ENCODE measurements around the gene EYA4.

Gene EYA4

GRCh38 chr6:133242637-133243585 lies 1.8 kb downstream of the EYA4 start:
- DNase-seq (ENCODE audit: low spot score) = no peak

DNA sequence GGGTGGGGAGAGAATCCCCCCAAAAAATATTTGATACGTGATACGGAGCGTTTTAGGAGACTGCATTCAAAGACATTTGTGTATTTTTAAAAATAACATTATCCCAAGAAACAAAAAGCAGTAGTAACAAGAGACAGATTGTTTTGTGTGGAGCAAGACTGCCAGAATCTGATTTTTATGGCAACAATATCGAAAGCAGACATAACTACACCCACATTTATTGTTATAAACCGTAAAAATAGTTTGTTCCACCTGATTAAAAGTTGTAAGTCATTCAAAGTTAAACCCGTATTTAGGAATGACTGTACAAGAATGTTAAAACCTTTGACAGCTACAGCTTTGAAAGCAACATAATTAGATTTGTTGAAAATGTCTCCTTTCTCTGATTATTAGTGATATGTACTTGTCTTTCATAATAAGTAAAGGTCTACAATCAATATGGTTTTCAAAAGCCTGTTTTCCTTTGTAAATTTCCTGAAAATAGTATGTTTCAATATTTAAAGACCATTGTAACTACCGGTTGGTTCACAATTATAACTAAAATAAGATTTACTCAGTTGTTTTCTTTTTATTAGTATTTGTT lies 2.7 kb downstream of the EYA4 start:
- DNase-seq (ENCODE audit: low spot score) = no peak

DNA sequence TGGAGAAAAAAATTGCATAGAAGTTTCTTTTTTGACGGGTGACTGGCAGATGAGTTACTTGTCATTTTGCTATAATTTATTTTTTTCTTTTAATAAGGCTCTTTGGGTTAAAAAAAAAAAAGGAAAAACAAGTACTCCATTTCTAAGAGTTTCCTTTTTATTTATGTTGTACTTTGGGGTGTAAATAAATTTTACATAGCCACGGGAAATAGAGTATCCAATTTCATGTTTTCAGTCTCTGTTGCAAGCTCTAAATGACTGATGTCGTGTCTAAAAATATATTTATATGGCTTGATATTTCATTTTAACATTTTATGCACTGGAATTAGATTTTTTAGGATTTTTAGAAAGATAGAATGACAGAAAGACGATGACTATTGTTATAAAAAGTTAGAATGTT lies 3.4 kb downstream of the EYA4 start:
- no peak for DNase-seq (ENCODE audit: low spot score)

DNA sequence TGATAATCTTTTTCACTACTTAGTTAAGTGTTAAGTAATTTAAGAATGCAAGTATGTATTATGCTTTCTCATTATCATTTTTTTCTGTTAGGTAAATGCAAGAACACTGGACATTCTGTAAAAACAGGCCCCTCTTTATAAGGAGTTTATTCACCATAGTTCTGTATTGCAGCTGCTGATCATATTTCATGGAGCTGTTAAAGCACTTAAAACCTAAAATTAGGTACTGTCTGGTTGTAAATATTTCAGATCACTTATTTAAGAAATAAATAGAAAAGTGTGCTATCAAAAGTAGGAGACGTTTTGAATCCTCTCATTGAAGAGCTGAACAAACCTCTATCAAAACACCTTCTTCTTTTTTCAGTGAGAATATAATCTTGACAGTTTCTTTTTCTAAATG lies 3.9 kb downstream of the EYA4 start:
- DNase-seq (ENCODE audit: low spot score) = no peak

- DNase-seq (ENCODE audit: low spot score) = no peak
Observed at GRCh38 chr6:133245422-133245903, 4.3 kb downstream of the EYA4 start.

- DNase-seq (ENCODE audit: low spot score) = no peak
Observed at GRCh38 chr6:133247581-133247980, 6.4 kb downstream of the EYA4 start.

DNA sequence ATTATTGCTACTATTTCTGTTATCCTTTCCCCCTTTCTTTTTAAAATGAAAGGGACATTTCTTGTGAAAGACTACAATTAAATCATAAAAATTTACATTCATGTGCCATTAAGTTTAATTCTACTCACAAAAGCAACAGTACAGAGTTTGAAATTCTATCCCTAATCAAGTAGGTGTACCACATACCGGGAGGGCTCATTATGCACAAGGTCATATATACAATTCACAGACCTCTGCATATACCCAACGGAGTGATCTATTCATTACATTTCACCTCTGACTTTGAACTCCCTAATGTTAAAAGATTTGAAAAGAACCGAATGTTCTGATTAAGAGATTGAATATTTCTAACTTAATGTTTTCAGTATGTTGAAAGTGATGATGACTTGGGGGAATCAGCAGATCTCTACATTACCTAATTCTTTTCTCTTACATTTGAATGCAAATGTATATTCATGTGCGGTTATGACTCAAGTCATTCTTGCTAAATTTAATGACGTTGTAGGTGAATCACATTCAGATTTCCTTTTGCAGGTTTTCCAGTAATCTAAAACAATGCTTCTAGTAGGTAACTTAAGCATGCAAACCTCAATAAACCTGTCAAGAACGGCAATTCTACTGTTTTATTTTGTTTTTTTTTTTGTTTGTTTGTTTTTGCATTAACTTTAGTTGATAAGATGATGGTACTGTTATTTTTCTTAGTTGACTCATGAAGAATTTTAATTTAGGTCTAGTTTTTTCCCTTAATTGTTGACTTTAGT lies 7.3 kb downstream of the EYA4 start:
- no peak for DNase-seq (ENCODE audit: low spot score)

GRCh38 chr6:133251688-133252087 lies 10.5 kb downstream of the EYA4 start:
- DNase-seq (ENCODE audit: low spot score) = no peak

DNA sequence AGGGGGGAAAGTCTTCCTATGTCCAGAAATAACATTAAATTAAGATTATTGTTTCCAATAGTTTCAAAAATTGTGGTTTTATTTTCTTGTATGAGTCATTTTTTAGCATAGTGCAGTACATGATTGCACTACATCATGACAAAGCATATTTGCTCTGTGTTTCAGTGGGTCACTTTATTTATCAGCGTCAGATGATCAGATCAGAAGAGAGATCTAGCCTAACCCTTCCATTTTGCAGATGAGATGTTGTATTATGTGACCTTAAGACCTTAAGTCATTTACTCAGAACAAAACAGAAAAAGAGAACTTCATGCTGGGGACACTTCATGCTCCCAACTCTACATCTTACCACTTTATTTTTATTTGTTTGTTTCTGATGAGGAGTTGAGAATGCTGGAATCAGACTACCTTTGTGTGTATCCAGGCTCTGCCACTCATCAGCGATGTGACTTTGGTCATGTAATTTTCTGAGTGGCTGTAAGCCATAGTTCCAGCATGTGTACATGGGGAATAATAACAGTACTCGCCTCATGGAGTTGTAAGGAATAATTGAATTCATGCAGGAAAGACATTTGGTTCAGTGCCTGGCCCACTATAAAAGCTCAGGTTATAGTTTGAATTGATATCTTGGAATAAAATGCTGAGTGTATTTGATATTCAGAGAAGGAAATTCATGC lies 13.5 kb downstream of the EYA4 start:
- DNase-seq (ENCODE audit: low spot score) = no peak

DNA sequence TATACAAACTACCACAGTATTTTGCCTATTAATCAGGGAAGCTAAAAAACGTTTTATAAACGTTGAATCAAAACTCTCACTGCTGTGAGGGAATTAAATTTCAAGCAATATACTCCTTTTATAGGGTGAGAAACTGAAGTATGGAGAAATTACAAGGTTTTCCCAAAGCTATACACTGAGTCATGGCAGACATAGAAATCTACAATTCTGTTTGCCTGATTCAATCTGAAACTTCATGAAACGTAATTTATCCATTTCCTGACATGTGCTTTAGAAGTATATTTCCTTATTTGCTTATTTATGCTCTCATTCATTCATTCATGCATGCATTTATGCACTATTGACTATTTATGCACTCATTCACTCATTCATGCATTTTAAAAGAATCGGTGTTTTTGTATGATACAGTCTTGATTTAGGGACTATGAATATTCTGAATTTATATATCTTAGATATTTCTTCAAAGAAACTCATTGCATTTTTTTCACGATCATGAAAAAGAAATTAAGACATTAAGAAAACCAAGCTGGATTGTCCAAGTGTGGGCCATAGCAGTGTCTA lies 16.5 kb downstream of the EYA4 start:
- DNase-seq (ENCODE audit: low spot score) = no peak

DNA sequence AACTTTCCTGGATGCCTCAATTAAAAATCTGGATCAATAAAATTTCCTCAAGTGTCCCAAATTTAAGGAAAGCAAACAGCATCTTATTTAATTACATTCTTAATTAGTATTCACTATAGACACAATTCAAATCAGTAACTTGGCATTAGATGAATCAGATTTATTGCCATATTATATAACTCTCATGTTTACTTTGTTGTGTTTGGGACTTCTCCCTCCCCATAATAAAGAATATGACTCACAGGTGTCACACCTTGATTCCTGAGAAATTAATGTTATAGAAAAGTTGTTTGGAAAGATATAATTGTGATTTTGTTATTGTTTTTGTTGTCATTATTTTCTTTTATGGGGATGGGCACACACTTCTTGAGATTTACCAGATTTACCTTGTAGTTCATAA lies 18.4 kb downstream of the EYA4 start:
- peak; percentile 40 for DNase-seq (ENCODE audit: low spot score)

- DNase-seq (ENCODE audit: low spot score) = no peak
Observed at GRCh38 chr6:133262804-133263203, 21.6 kb downstream of the EYA4 start.

GRCh38 chr6:133265066-133265465 lies 23.9 kb downstream of the EYA4 start:
- no peak for DNase-seq (ENCODE audit: low spot score)

DNA sequence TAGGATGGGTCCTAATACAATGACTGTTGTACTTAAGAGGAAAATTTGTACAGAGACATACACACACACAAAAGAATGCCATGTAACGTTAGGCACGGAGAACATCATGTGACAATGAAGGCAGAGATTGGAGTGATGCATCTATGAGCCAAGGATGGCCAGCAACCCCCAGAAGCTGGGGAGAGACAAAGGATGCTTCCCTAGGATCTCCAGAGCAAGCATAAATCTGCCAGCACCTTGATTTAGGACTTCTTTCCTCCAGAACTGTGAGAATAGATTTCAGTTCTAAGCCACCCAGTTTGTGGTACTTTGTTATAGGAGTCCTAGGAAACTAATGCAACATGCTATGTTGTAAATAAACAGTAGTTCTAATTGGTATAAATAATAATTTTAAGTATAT lies 25.0 kb downstream of the EYA4 start:
- DNase-seq (ENCODE audit: low spot score) = no peak

GRCh38 chr6:133268621-133269020 lies 27.5 kb downstream of the EYA4 start:
- no peak for DNase-seq (ENCODE audit: low spot score)

- no peak for DNase-seq (ENCODE audit: low spot score)
Observed at GRCh38 chr6:133274813-133275212, 33.7 kb downstream of the EYA4 start.

GRCh38 chr6:133275213-133275612 lies 34.1 kb downstream of the EYA4 start:
- no peak for DNase-seq (ENCODE audit: low spot score)

GRCh38 chr6:133277228-133277899 lies 36.2 kb downstream of the EYA4 start:
- no peak for DNase-seq (ENCODE audit: low spot score)

- no peak for DNase-seq (ENCODE audit: low spot score)
Observed at GRCh38 chr6:133277900-133278545, 36.9 kb downstream of the EYA4 start.

GRCh38 chr6:133286765-133287164 lies 45.6 kb downstream of the EYA4 start:
- no peak for DNase-seq (ENCODE audit: low spot score)

GRCh38 chr6:133288662-133289061 lies 47.5 kb downstream of the EYA4 start:
- no peak for DNase-seq (ENCODE audit: low spot score)
